Uterus (tissue), 2 donors: ENCODE measurements around the gene NRXN2.

Experiments
- CTCF ChIP-seq, 4 experiments: fragments of 200-600 bp in 2 of 4; fragments of 450-650 bp in 2 of 4; sonication (generic) in 2 of 4; IDR thresholded peaks; one replicate each; pipeline ENCODE4 v1.5.1; 2016 to 2019; ENCODE audit warnings: antibody characterized with exemption in 4 of 4, mild to moderate bottlenecking in 2 of 4, moderate library complexity in 1 of 4
- POLR2A ChIP-seq, 2 donors: fragments of 450-650 bp; IDR thresholded peaks; one replicate each; pipeline ENCODE4 v1.6.1; 2016; ENCODE audit warnings: antibody characterized with exemption in 2 of 2, mild to moderate bottlenecking in 1 of 2, moderate library complexity in 1 of 2

DNA sequence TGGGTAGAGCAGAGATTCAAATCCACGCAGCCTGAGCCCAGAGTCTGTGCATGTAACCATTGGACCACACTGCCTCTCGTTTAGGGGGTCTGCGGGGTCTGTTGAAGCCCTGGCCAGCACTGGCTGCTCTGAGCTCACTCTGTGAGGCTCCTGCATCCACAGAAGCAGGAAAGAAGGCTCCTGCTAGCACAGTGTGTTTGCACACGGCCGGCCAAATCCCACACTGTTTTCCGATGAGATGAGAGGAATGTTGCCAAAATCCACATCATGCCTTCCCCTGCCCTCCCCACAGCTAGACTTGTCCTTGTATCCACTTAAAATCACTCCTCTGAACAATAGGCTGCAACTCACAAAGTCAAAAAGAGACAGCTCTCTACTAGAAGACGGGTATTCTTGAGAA is 142.6 kb downstream of the NRXN2 start:
- TF ChIP-seq CTCF (IDR thresholded peaks at IDR 0.05) = no peak
- TF ChIP-seq POLR2A (IDR thresholded peaks at IDR 0.05) = no peak
